ENCODE measurements around the gene TEKT2.

DNA sequence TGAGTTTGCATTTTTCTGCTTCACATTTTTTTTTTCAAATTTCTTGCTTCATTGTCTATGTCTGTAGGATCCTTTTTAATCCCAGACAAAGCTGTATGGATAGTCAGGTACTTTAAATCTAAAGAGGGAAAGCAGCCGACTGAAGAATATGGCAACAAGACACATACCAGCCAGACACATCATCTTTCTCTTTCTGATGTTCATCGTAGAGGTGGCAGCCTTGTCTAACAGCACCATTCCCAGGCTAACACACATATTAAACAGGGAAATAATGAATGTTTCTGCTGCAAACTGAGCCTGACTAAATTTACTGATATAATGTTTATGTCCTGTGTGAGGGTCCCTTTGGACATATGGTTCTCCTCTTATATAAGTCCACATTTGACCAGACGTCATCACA is 3.7 kb upstream of the TEKT2 start:
- TF ChIP-seq CTCF (IDR thresholded peaks at IDR 0.05) (no peak), POLR2A (IDR thresholded peaks at IDR 0.05) (no peak)
